Erythroblast (primary cell): ENCODE data around the gene MOV10L1.

Source experiments
- DNase-seq, 2 experiments: peaks; one replicate each; lab custom pipeline; 2025; lab: John Stamatoyannopoulos, UW
- GATA1 ChIP-seq: IDR thresholded peaks from 2 replicates; pipeline ENCODE4 v1.6.1; 2011; ENCODE audit warnings: low read depth, mild to moderate bottlenecking, control low read depth, low read length, moderate library complexity
- POLR2A ChIP-seq: IDR thresholded peaks from 2 replicates; pipeline ENCODE4 v1.6.1; 2011; ENCODE audit warnings: mild to moderate bottlenecking, low read length

MOV10L1 gene

DNA sequence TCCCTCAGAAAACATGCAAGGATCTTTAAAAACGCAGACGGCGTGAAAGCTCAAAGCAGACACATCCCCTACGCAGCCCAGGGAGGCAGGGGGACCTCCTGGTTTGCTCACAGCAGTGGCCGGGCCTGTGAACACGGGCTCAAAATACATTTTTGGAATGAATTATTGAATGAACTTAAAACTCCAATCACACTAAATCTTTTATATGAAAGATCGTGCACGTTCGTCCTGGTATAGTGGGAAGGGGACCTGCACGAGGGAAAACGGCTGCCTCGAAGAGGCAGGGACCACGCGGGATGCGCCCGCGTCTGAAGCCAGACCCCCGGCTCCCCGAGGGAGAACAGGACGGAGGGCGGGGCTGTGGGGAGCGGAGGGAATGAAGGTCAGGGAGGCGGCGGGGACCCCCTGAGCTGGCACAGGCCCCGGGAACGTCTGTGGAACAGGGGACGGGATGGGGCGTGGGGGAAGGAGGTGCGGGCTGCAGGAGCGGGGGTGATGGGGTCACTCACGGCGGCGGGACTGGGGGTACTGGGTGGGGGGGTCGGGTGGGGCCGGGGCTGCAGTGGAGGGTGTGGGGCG is 79.5 kb downstream of the MOV10L1 start:
- TF ChIP-seq GATA1 = no peak
- TF ChIP-seq POLR2A = no peak

GRCh38 chr22:50169774-50170341 is 80.1 kb downstream of the MOV10L1 start:
- DNase-seq = peak; percentile 63 to 83

More for the DNA sequence above, 79.5 kb downstream of the MOV10L1 start:
- no peak for DNase-seq

DNA sequence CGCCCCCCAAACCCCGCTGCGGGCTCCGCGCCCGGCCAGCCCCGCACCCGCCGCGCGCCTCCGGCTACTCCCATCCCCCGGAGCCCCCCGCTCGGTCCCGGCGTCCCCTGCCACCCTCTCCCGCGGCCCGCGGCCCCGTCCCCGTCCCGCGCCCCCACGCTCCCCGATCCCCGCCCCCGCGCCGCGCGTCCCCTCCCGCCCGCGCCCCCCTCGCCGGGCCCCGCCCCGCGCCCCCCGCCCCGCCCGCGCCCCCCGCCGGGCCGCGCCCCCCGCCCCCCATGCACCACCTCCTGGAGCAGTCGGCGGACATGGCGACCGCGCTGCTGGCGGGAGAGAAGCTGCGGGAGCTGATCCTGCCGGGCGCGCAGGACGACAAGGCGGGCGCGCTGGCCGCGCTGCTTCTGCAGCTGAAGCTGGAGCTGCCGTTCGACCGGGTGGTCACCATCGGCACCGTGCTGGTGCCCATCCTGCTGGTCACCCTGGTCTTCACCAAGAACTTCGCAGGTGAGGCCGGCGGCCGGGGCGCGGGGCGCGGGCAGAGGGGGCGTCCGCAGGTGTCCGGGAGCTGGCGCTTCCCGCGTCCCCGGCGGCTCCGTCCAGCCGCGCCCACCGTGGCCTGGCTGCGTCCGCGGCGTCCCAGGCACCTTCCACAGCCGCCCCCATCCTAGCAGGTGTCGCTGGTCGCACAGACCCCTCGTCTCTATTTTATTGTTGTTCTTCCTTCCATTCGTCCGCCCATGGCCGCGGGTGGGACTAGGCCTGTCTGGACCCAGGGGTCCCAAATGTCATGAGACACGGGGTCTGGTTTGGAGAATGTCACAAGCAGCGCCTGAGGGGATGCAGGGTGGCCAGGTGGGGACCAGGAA is 80.9 kb downstream of the MOV10L1 start, which contains the start of gene PANX2:
PANX2 (plus strand) TSS at position 279 of the 866 bp plus-strand sequence; CDS start at position 279, 0 bp downstream.
- peak in 1 of 2 experiments; percentile 31 for DNase-seq

More at GRCh38 chr22:50169774-50170341, 80.1 kb downstream of the MOV10L1 start:
- no peak for TF ChIP-seq GATA1
- no peak for TF ChIP-seq POLR2A

GRCh38 chr22:50171319-50171964 is 81.6 kb downstream of the MOV10L1 start:
- DNase-seq = no peak
- no peak for TF ChIP-seq GATA1
- no peak for TF ChIP-seq POLR2A

More for the DNA sequence above, 80.9 kb downstream of the MOV10L1 start, which contains the start of gene PANX2:
- no peak for TF ChIP-seq GATA1
- TF ChIP-seq POLR2A = no peak

DNA sequence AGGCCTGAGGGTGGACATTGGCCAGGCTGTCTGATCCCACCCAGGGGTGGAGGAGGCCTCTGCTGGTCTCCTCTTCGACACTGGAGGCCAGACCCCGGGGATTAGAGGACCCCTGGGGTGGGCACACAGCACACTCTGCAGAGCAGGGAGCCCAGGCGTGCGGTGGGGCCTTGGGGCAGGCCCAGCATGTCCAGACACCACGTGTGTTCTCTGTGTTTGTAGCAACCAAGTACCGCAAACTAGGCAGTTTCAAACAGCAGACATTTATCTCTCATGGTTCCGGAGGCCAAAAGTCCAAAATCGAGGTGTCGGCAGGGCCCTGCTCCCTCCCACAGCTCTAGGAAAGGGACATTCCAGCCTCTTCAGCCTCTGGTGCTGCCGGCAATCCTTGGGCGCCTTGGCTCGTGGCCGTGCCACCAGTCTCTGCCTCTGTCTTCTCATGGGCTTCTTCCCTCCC is 82.2 kb downstream of the MOV10L1 start:
- TF ChIP-seq GATA1 (no peak), POLR2A (no peak)
- no peak for DNase-seq

GRCh38 chr22:50173311-50173982 is 83.6 kb downstream of the MOV10L1 start:
- TF ChIP-seq POLR2A = no peak
- no peak for TF ChIP-seq GATA1
- no peak for DNase-seq

DNA sequence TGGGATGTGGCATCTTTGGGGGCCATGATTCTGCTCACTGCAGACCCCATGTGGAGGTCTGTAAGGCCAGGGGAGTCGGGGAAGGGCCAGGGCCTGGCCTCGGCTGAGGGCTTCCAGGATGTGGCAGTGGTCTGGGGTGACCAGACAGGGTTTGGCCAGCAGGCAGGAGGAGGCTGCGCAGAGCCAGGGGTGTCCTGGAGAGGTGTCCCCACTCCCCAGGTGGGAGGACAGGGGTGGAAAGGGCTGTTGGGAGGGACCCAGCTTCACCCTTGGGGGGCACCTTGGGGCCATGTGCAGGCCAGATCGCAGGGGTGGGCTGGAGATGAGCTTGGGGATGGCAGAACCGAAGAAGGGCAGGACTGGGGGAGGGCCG is 84.2 kb downstream of the MOV10L1 start:
- no peak for DNase-seq
- TF ChIP-seq POLR2A (no peak), GATA1 (no peak)

DNA sequence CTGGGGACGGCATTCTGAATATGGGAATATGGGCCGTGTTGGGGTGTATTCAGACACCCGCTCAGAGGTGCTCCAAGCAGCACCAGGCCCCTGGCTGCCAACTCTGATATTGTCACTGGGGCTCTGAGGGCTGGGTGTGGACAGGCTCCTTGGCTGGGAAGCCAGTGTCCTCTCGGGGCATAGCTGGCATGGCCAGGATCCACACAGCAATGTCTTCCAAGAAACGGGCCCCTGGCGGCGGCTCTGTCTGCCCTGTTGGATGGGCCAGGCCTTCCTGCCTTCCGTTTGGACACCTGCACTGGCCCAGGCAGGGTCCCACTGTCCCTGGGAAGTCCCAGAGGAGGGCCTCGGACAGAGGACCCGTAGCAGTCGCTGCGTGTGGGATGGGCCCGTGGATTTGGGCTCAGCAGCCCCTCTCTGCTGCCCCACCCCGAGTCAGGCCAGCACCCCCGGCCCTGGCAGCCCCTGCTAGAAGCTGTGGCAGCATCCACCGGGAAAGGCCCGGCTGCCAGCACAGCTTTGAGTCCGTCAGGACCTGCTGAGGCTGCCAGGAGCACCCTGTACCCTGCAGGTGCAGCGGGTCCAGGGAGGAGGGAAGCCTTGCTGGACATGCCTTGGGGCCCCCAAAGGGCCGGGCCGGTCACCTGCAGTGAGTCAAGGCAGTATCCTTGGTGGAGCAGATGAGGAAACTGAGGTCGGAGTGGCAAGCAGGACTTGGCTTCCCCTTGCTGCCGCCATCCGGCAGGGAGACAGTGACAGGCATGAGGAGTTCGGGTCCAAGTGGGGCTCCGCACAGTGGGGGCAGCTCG is 84.8 kb downstream of the MOV10L1 start:
- TF ChIP-seq POLR2A (no peak), GATA1 (no peak)
- no peak for DNase-seq

DNA sequence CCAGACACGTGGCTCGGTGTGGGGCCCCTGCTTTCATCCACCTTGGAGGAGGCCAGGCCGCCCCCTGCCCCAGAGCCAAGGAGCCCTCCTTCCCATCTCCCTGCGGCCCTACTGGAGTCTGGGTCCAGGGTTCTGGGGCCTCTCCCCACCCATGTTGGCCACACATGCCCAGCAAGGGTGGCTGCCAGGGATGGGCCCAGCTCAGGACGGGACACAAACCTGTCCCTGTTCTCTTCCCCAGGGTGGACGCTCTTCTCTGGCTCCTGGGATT is 85.3 kb downstream of the MOV10L1 start:
- no peak for DNase-seq
- no peak for TF ChIP-seq GATA1
- TF ChIP-seq POLR2A = no peak

DNA sequence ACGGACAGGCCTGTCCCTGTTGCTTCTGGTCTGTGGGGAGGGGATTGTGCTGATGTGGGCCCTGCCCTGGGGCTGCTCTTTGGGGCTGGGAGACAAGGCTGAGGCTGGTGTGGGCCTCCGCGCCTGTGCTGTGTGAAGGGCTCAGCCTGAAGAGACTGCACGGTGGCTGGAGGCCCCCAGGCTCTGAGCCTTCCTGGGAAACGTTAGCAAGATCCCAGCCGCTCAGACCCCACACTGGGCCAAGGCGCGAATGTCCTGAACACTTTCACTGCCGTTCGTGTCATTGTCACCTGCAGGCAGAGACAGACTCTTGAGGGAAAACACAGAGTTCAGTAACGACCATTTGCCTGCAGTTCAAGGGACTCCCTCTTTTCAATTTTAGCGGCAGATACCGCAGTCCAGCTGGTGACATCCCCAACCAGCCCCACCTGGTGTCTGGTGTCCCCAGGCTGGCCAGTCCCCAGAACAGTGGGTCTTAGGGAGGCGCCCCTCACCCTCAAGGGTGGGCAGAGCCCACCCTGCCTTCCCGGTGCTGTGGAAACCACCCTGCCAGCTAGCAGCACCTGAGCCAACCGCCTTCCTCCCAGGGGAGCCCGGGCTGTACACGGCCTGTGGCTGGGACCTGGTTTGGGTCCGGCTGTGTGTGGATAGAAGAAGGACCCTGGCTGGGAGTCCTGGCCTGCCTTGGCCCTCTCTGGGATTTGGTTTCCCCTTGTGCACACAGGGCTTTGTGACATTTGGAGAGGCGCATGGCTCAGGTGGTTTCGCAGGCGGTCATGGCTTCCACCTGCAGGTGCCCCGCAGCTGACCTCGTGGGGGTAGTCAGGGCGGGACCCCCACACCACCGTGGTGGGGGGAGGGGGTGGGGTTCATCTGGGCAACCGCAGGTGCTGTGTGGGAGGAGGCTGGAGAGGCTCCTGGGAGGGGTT is 86.4 kb downstream of the MOV10L1 start:
- no peak for TF ChIP-seq GATA1
- TF ChIP-seq POLR2A = no peak
- DNase-seq = no peak

DNA sequence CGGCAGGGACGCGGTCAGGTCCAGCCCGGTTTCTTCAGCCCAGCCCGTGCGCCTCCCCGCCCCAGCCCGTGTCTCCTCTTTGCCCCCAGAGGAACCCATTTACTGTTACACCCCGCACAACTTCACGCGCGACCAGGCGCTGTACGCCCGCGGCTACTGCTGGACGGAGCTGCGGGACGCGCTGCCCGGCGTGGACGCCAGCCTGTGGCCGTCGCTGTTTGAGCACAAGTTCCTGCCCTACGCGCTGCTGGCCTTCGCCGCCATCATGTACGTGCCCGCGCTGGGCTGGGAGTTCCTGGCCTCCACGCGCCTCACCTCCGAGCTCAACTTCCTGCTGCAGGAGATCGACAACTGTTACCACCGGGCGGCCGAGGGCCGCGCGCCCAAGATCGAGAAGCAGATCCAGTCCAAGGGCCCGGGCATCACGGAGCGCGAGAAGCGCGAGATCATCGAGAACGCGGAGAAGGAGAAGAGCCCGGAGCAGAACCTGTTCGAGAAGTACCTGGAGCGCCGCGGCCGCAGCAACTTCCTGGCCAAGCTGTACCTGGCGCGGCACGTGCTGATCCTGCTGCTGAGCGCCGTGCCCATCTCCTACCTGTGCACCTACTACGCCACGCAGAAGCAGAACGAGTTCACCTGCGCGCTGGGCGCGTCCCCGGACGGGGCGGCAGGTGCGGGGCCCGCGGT is 87.2 kb downstream of the MOV10L1 start:
- DNase-seq = no peak
- TF ChIP-seq POLR2A (no peak), GATA1 (no peak)
